MCF 10A (cell line): ENCODE data around the gene UFSP1. TPM values are rescaled to one million over a fixed set of nuclear protein-coding genes. Genes with fewer than 3 reads are reported as not detected.
"Not testable (repeated sequence)": the region's sequence is repeated elsewhere in the genome, so short reads cannot be mapped to it uniquely, and the experiment has no call there.

ENCODE experiments used
- BruUV-seq: library from RNA; stranded (reverse); fragments of 400-500 nt; replicated peaks from 2 replicates; lab custom pipeline; 2021; lab: Mats Ljungman, UMichigan
- CTCF ChIA-PET: fragments of 300-600 bp; sonication (Branson Sonifier 250); formaldehyde crosslinking; extraction: SDS; loops from one replicate; lab custom pipeline; 2021; ENCODE audit warnings: antibody characterized with exemption, inconsistent platforms; lab: Yijun Ruan, JAX
- POLR2A ChIA-PET: fragments of 300-600, 350-650 bp; sonication (Branson Sonifier 250); formaldehyde crosslinking; extraction: SDS; loops from one replicate; lab custom pipeline; 2020; ENCODE audit warnings: antibody characterized with exemption, inconsistent platforms; lab: Yijun Ruan, JAX
- DNase-seq: peaks from one replicate; pipeline ENCODE4 v3.0.0-alpha.2; 2018; ENCODE audit not compliant: unreplicated experiment
- H3K27ac Mint-ChIP-seq: one replicate; pipeline ENCODE4 v1.8.0; 2022; ENCODE audit warnings: mild to moderate bottlenecking, low read depth, mixed read lengths; ENCODE audit not compliant: unreplicated experiment
- H3K27me3 Mint-ChIP-seq: one replicate; pipeline ENCODE4 v1.8.0; 2022; ENCODE audit warnings: mixed read lengths; ENCODE audit not compliant: insufficient read depth, unreplicated experiment
- H3K36me3 Mint-ChIP-seq: one replicate; pipeline ENCODE4 v1.8.0; 2022; ENCODE audit warnings: mild to moderate bottlenecking, moderate library complexity, mixed read lengths; ENCODE audit not compliant: insufficient read depth, unreplicated experiment
- H3K4me1 Mint-ChIP-seq: one replicate; pipeline ENCODE4 v1.8.0; 2022; ENCODE audit warnings: mixed read lengths; ENCODE audit not compliant: insufficient read depth, unreplicated experiment
- H3K4me3 Mint-ChIP-seq: one replicate; pipeline ENCODE4 v1.8.0; 2022; ENCODE audit warnings: mild to moderate bottlenecking, moderate library complexity, mixed read lengths; ENCODE audit not compliant: unreplicated experiment
- H3K9me3 Mint-ChIP-seq: one replicate; pipeline ENCODE4 v1.8.0; 2022; ENCODE audit warnings: mixed read lengths; ENCODE audit not compliant: unreplicated experiment
- intact Hi-C: fragments of 100-400 bp; cut with micrococcal nuclease; formaldehyde crosslinking; loops from 2 replicates; pipeline ENCODE4 v1.14.1; 2022
- total RNA-seq: library from RNA; stranded (reverse); gene quantifications from 2 replicates; pipeline ENCODE4 v1.2.3, GENCODE V29; 2022
- TF ChIP-seq, protein P1 (sequence below): fragments of 200-600 bp; IDR thresholded peaks from one replicate; pipeline ENCODE4 v1.8.0; 2022; ENCODE audit warnings: antibody characterized with exemption, mild to moderate bottlenecking; ENCODE audit not compliant: unreplicated experiment

Gene UFSP1
- total RNA-seq, 1 experiment from 2014 or later: 2.8 TPM

DNA sequence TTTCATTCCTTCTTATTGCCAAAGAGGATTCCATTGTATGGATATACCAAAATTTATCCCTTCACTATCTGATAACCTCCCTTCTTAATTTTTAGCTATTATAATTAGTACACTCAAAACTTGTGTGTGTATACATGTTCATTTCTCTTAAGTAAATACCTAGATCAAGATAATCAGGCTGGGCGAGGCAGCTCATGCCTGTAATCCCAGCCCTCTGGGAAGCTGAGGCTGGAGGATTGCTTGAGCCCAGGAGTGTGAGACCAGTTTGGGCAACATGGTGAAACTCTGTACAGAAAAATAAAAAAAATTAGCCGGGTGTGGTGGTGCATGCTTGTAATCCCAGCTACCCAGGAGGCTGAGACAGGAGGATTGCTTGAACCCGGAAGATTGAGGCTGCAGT is 22.0 kb upstream of the UFSP1 start:
- CTCF ChIA-PET: interaction anchor here (0.7 to 1.5 kb wide), 2 partner anchors 17 to 369 kb away, joined by 3 to 4 read pairs; no protein-coding TSS in a partner anchor
- H3K36me3 Mint-ChIP-seq: no peaks in the 10 kb centered on the region
- H3K9me3 Mint-ChIP-seq: peaks cover 7% of the 10 kb centered on the region
- intact Hi-C loops: no loop called here
- H3K4me1 Mint-ChIP-seq: no peaks in the 10 kb centered on the region
- no TSS peak for BruUV-seq
- H3K27me3 Mint-ChIP-seq: no peaks in the 10 kb centered on the region
- no peak overlapping the region for H3K4me3 Mint-ChIP-seq
- TF ChIP-seq, protein P1, sequence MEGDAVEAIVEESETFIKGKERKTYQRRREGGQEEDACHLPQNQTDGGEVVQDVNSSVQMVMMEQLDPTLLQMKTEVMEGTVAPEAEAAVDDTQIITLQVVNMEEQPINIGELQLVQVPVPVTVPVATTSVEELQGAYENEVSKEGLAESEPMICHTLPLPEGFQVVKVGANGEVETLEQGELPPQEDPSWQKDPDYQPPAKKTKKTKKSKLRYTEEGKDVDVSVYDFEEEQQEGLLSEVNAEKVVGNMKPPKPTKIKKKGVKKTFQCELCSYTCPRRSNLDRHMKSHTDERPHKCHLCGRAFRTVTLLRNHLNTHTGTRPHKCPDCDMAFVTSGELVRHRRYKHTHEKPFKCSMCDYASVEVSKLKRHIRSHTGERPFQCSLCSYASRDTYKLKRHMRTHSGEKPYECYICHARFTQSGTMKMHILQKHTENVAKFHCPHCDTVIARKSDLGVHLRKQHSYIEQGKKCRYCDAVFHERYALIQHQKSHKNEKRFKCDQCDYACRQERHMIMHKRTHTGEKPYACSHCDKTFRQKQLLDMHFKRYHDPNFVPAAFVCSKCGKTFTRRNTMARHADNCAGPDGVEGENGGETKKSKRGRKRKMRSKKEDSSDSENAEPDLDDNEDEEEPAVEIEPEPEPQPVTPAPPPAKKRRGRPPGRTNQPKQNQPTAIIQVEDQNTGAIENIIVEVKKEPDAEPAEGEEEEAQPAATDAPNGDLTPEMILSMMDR: no peak
- H3K27ac Mint-ChIP-seq: no peak overlapping the region
- DNase-seq: no peak
- POLR2A ChIA-PET: no interaction called here

DNA sequence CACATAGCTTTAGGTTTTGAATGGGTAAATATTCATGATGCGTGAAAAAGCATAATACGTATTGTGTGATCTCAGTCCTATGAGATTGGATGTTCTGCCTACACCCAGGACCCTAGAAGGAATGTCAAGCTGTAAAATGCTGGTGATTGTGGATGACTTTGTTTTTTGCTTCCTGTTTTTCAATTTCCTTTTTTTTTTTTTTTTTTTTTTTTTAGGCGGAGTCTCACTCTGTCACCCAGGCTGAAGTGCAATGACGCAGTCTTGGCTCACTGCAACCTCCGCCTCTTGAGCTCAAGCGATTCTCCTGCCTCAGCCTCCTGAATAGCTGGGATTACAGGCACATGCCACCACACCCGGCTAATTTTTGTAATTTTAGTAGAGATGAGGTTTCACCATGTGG is 20.9 kb upstream of the UFSP1 start:
- CTCF ChIA-PET: interaction anchor here (1.0 to 1.5 kb wide), 2 partner anchors 149 to 372 kb away, joined by 3 to 6 read pairs; no protein-coding TSS in a partner anchor
- intact Hi-C loops: not testable (repeated sequence)

DNA sequence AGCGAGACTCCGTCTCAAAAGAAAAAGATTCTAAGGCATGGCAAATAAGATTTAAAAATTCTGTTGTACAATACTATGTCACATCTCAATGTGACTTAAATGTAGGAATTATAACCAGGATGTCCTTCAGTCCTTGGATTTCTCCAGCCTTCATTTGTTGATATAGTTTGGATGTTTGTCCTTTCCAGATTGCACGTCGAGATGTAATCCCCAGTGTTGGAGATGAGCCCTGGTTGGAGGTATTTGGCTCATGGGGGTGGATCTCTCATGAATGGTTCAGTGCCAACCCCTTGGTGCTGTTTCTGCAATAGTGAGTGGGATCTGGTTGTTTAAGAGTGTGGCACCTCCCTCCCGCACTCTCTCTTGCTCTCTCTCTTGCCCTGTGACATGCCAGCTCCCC is 19.0 kb upstream of the UFSP1 start:
- no peak overlapping the region for H3K27ac Mint-ChIP-seq
- BruUV-seq: no TSS peak
- TF ChIP-seq, protein P1: no peak
- no peaks in the 10 kb centered on the region for H3K27me3 Mint-ChIP-seq
- DNase-seq: no peak
- H3K9me3 Mint-ChIP-seq: no peaks in the 10 kb centered on the region
- ChIA-PET POLR2A (interaction anchor here (0.6 kb wide), 1 partner anchor 413 kb away, joined by 3 read pairs; the partner anchor contains the start of gene IFT22), CTCF (no interaction called here)
- H3K4me3 Mint-ChIP-seq: no peak overlapping the region
- intact Hi-C loops: no loop called here
- H3K4me1 Mint-ChIP-seq: no peaks in the 10 kb centered on the region
- H3K36me3 Mint-ChIP-seq: no peaks in the 10 kb centered on the region

More for the DNA sequence above, 20.9 kb upstream of the UFSP1 start:
- H3K9me3 Mint-ChIP-seq, BruUV-seq, H3K4me3 Mint-ChIP-seq, H3K27me3 Mint-ChIP-seq, POLR2A ChIA-PET, H3K27ac Mint-ChIP-seq, H3K36me3 Mint-ChIP-seq, DNase-seq, H3K4me1 Mint-ChIP-seq: not testable (repeated sequence)

DNA sequence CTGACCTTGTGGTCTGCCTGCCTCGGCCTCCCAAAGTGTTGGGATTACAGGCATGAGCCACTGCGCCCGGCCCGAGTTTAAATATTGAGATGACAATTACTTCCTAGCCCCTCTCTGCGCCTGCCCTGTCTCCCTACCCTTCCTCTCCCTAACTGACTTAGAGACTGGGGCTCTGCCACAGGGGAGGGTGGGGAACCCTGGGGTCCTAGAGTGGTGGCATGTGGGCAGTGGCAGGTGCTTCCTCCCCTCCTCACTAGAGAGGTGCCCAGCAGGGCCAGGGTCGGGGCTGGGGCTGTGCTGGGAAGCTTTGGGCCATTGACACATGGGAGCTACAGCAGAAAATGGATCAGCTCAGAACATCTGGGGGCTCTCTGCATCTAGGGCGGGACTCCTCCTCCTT is 13.1 kb upstream of the UFSP1 start:
- no TSS peak for BruUV-seq
- intact Hi-C loops: no loop called here
- DNase-seq: no peak
- POLR2A ChIA-PET: no interaction called here
- no peaks in the 10 kb centered on the region for H3K9me3 Mint-ChIP-seq
- no peak overlapping the region for H3K4me3 Mint-ChIP-seq
- no peaks in the 10 kb centered on the region for H3K4me1 Mint-ChIP-seq
- TF ChIP-seq, protein P1: no peak
- H3K36me3 Mint-ChIP-seq: no peaks in the 10 kb centered on the region
- no peak overlapping the region for H3K27ac Mint-ChIP-seq
- CTCF ChIA-PET: interaction anchor here (1.0 to 7.1 kb wide), 2 partner anchors 9 to 156 kb away, joined by 4 to 64 read pairs; no protein-coding TSS in a partner anchor
- H3K27me3 Mint-ChIP-seq: peaks cover 19% of the 10 kb centered on the region
